ENCODE data around the gene MAEA.
A peak's percentile ranks its signal among the peaks of the same experiment; 100 is the strongest.

Gene MAEA

DNA sequence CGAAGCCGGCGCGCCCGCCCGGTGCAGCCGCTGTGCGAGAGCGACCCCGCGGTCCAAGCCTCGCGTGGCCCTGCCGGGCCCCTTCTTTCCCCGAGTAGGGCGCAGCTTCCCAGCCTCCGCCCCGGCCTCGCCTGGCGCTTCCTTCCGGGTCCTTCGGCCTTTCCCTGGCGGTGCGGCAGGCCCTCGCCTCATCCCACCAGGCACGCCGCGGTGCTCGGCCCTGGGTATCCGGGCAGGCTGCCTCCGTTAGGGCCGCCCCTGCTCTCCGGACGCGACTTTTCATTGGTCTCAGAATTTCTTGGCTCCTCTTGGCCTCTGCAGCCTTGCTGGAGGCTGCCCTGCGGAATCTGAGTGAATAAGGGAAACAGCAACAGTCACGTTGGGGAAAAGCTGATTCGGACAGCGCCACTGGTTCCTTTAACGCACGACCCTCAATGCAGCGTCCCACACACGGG is 57.7 kb downstream of the MAEA start:
- H3K36me3 ChIP-seq (ENCODE audit: insufficient read depth), result no peaks in the 10 kb centered on the region
- H3K27ac ChIP-seq, result peak overlapping the region; percentile 56
- peak overlapping the region; percentile 91 for H3K4me2 ChIP-seq
- H3K27me3 ChIP-seq (ENCODE audit: insufficient read depth, low read depth), result no peaks in the 10 kb centered on the region
- H4K20me1 ChIP-seq (ENCODE audit: insufficient read depth), result no peaks in the 10 kb centered on the region
- H3K79me2 ChIP-seq (ENCODE audit: insufficient read depth, low read depth), result no peaks in the 10 kb centered on the region
- peak overlapping the region; percentile 70 for H3K9ac ChIP-seq
- H3K4me1 ChIP-seq (ENCODE audit: low read depth, poor library complexity, severe bottlenecking), result no peaks in the 10 kb centered on the region
- peak overlapping the region; percentile 16; the same call in 1 of the 2 replicates for H2AFZ ChIP-seq (ENCODE audit: low read depth)
- TF ChIP-seq, protein P1, sequence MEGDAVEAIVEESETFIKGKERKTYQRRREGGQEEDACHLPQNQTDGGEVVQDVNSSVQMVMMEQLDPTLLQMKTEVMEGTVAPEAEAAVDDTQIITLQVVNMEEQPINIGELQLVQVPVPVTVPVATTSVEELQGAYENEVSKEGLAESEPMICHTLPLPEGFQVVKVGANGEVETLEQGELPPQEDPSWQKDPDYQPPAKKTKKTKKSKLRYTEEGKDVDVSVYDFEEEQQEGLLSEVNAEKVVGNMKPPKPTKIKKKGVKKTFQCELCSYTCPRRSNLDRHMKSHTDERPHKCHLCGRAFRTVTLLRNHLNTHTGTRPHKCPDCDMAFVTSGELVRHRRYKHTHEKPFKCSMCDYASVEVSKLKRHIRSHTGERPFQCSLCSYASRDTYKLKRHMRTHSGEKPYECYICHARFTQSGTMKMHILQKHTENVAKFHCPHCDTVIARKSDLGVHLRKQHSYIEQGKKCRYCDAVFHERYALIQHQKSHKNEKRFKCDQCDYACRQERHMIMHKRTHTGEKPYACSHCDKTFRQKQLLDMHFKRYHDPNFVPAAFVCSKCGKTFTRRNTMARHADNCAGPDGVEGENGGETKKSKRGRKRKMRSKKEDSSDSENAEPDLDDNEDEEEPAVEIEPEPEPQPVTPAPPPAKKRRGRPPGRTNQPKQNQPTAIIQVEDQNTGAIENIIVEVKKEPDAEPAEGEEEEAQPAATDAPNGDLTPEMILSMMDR (conservative IDR thresholded peaks at IDR 0.05; ENCODE audit: low read depth, low read length), result no peak
- no peak overlapping the region for H3K4me3 ChIP-seq (IDR thresholded peaks at IDR 0.05; ENCODE audit: insufficient read depth, low read depth, low read length)

DNA sequence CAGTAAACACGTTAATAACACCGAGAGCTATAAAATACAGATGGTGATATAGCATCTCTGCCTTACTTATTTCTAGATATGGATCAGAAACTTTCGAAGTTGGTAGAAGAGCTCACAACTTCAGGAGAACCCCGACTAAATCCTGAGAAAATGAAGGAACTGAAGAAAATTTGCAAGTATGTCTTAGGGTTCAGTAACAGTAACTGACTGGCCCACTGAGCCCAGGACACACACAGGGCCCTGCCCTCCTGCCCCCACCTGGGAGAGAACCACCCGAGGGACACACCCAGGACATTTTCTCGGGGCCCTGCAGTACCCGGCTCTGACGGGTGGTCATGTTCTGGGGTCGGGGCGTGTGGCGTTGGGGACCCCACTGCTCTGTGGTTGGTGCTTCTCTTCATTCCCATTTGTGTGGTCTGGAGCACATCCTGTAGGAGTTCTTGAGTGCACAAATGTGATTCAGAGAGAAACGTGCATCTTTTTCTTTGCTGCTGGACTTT is 58.4 kb downstream of the MAEA start:
- Histone ChIP-seq H3K27ac (peak overlapping the region; percentile 56), H3K9ac (peak overlapping the region; percentile 70; the same call in 1 of the 2 replicates), H3K36me3 (ENCODE audit: insufficient read depth) (no peaks in the 10 kb centered on the region), H3K4me2 (peak overlapping the region; percentile 91), H3K79me2 (ENCODE audit: insufficient read depth, low read depth) (no peaks in the 10 kb centered on the region), H3K4me1 (ENCODE audit: low read depth, poor library complexity, severe bottlenecking) (no peaks in the 10 kb centered on the region), H3K4me3 (IDR thresholded peaks at IDR 0.05; ENCODE audit: insufficient read depth, low read depth, low read length) (no peak overlapping the region), H2AFZ (ENCODE audit: low read depth) (peak overlapping the region; percentile 16; the same call in 1 of the 2 replicates), H3K27me3 (ENCODE audit: insufficient read depth, low read depth) (no peaks in the 10 kb centered on the region), H4K20me1 (ENCODE audit: insufficient read depth) (no peaks in the 10 kb centered on the region)
- TF ChIP-seq, protein P1 (conservative IDR thresholded peaks at IDR 0.05; ENCODE audit: low read depth, low read length), result no peak

DNA sequence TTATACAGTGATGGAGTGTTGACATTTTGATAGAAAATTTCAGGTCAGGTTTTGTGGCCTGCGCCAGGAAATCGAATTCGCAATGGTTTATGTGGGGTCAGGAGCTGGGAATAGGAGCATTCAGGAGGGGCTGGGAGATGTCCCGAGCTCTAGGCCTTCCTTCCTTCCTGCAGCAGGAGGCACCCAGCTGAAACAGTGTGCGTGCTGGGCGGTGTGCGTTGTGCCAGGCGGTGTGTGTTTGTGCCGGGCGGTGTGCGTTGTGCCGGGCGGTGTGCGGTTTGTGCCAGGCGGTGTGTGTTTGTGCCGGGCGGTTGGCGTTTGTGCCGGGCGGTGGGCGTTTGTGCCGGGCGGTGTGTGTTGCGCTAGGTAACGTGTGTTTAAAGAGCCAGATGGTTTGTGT is 59.1 kb downstream of the MAEA start:
- Histone ChIP-seq H3K27ac (no peak overlapping the region), H3K4me2 (no peak overlapping the region), H3K27me3 (ENCODE audit: insufficient read depth, low read depth) (no peaks in the 10 kb centered on the region), H3K79me2 (ENCODE audit: insufficient read depth, low read depth) (no peaks in the 10 kb centered on the region), H4K20me1 (ENCODE audit: insufficient read depth) (no peaks in the 10 kb centered on the region), H3K4me1 (ENCODE audit: low read depth, poor library complexity, severe bottlenecking) (no peaks in the 10 kb centered on the region), H2AFZ (ENCODE audit: low read depth) (no peak overlapping the region), H3K9ac (no peak overlapping the region), H3K4me3 (IDR thresholded peaks at IDR 0.05; ENCODE audit: insufficient read depth, low read depth, low read length) (no peak overlapping the region), H3K36me3 (ENCODE audit: insufficient read depth) (no peaks in the 10 kb centered on the region)
- TF ChIP-seq, protein P1 (conservative IDR thresholded peaks at IDR 0.05; ENCODE audit: low read depth, low read length), result no peak

DNA sequence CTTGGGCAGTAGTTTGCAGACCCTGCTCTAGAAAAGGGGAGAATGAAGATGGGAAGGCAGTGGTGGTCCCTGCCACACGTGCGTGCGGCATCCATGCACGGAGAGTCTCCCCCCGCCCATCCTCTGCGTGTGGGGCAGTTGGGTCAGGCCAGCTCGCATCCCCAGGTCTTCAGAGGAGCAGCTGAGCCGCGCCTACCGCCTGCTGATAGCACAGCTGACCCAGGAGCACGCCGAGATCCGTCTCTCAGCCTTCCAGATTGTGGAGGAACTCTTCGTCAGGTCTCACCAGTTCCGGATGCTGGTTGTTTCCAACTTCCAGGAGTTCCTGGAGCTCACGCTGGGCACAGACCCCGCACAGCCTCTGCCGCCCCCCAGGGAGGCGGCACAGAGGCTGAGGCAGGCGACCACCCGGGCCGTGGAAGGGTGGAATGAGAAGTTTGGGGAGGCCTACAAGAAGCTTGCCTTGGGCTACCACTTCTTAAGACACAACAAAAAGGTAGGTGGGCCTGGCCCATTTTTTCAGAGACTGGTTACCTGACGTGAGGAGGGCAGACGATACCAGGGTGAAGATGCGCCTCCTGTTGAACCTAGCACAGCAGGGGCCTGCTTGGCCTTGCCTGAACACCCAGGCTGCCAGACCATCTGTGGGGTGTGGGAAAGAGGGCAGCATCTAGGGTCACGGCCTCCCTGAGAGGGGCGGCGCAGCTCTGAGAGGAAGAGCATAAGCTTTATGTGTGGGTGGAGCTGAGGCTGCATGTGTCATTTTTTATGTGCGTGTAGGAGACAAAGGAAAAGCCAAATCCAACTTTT is 59.9 kb downstream of the MAEA start:
- Histone ChIP-seq H3K36me3 (ENCODE audit: insufficient read depth) (no peaks in the 10 kb centered on the region), H2AFZ (ENCODE audit: low read depth) (no peak overlapping the region), H3K9ac (no peak overlapping the region), H3K4me3 (IDR thresholded peaks at IDR 0.05; ENCODE audit: insufficient read depth, low read depth, low read length) (no peak overlapping the region), H3K27me3 (ENCODE audit: insufficient read depth, low read depth) (no peaks in the 10 kb centered on the region), H3K27ac (no peak overlapping the region), H3K4me1 (ENCODE audit: low read depth, poor library complexity, severe bottlenecking) (no peaks in the 10 kb centered on the region), H3K4me2 (no peak overlapping the region), H3K79me2 (ENCODE audit: insufficient read depth, low read depth) (no peaks in the 10 kb centered on the region), H4K20me1 (ENCODE audit: insufficient read depth) (no peaks in the 10 kb centered on the region)
- TF ChIP-seq, protein P1 (conservative IDR thresholded peaks at IDR 0.05; ENCODE audit: low read depth, low read length), result no peak

All from KMS-11 (cell line).